Gastrocnemius medialis (tissue), 4 donors: ENCODE data around the gene ADARB2.

Experiments used
- CTCF ChIP-seq, 5 experiments: fragments of 450-650 bp in 3 of 5; fragments of 200-600 bp in 2 of 5; sonication (generic) in 2 of 5; IDR thresholded peaks in 4 of 5; conservative IDR thresholded peaks in 1 of 5; 1 replicate in 4 of 5; 2 replicates in 1 of 5; pipeline ENCODE4 v1.5.1; 2016 to 2019; ENCODE audit warnings: antibody characterized with exemption in 5 of 5, mild to moderate bottlenecking in 3 of 5, moderate library complexity in 3 of 5
- POLR2A ChIP-seq, 2 donors: fragments of 450-650 bp; IDR thresholded peaks; one replicate each; pipeline ENCODE4 v1.6.1; 2017; ENCODE audit warnings: antibody characterized with exemption in 2 of 2, mild to moderate bottlenecking in 2 of 2, moderate library complexity in 2 of 2

- TF ChIP-seq POLR2A (IDR thresholded peaks at IDR 0.05) (no peak), CTCF (IDR thresholded peaks at IDR 0.05 in 4 of 5, conservative IDR thresholded peaks at IDR 0.05 in 1 of 5) (no peak)
These were observed 463.1 kb downstream of the ADARB2 start for GRCh38 chr10:1274111-1274661.
